NCI-H128 (cell line): ENCODE results near the gene GADD45G.

Experiments
- DNase-seq: peaks from one replicate; lab custom pipeline; 2025; ENCODE audit not compliant: unreplicated experiment; lab: John Stamatoyannopoulos, UW

Gene GADD45G

GRCh38 chr9:89629081-89629976 lies 24.5 kb downstream of the GADD45G start:
- no peak for DNase-seq

- DNase-seq: no peak
These were observed 25.7 kb downstream of the GADD45G start for GRCh38 chr9:89630508-89630907.

- no peak for DNase-seq
These were observed 26.6 kb downstream of the GADD45G start for GRCh38 chr9:89631384-89631783.

- DNase-seq: no peak
These were observed 27.5 kb downstream of the GADD45G start for GRCh38 chr9:89632192-89632733.

- no peak for DNase-seq
These were observed 27.9 kb downstream of the GADD45G start for GRCh38 chr9:89632736-89633135.

- DNase-seq: no peak
These were observed 28.6 kb downstream of the GADD45G start for GRCh38 chr9:89633404-89633803.

GRCh38 chr9:89633920-89634319 lies 29.1 kb downstream of the GADD45G start:
- DNase-seq: no peak

GRCh38 chr9:89634995-89635742 lies 30.4 kb downstream of the GADD45G start:
- DNase-seq: peak; percentile 16

- no peak for DNase-seq
These were observed 31.0 kb downstream of the GADD45G start for GRCh38 chr9:89635816-89636215.

GRCh38 chr9:89637787-89638186 lies 33.0 kb downstream of the GADD45G start:
- no peak for DNase-seq

GRCh38 chr9:89638359-89638758 lies 33.5 kb downstream of the GADD45G start:
- no peak for DNase-seq

- DNase-seq: no peak
These were observed 34.1 kb downstream of the GADD45G start for GRCh38 chr9:89638893-89639292.

- no peak for DNase-seq
These were observed 34.6 kb downstream of the GADD45G start for GRCh38 chr9:89639367-89639795.

- no peak for DNase-seq
These were observed 35.1 kb downstream of the GADD45G start for GRCh38 chr9:89639961-89640360.

- DNase-seq: no peak
These were observed 35.5 kb downstream of the GADD45G start for GRCh38 chr9:89640361-89640760.

GRCh38 chr9:89640801-89641200 lies 36.0 kb downstream of the GADD45G start:
- no peak for DNase-seq

- DNase-seq: no peak
These were observed 37.2 kb downstream of the GADD45G start for GRCh38 chr9:89641980-89642379.

- no peak for DNase-seq
These were observed 38.0 kb downstream of the GADD45G start for GRCh38 chr9:89642789-89643188.

- no peak for DNase-seq
These were observed 41.6 kb downstream of the GADD45G start for GRCh38 chr9:89646189-89646939.

GRCh38 chr9:89647366-89648128 lies 42.7 kb downstream of the GADD45G start:
- DNase-seq: no peak
